Omental fat pad (tissue), 4 donors: Measurements from ENCODE around the gene RMI1. TPM values are rescaled to one million over a fixed set of nuclear protein-coding genes. Genes with fewer than 3 reads are reported as not detected.

Experiments
- ATAC-seq: fragments of 150-250 bp; one replicate; pipeline ENCODE4 v1.9.1; 2016; ENCODE audit warnings: mild to moderate bottlenecking, moderate library complexity; ENCODE audit not compliant: low FRiP score
- DNase-seq: peaks from one replicate; pipeline ENCODE4 v3.0.0-alpha.2; 2019; ENCODE audit warnings: low spot score
- total RNA-seq, 4 donors: library from RNA; depleted of rRNA; stranded (reverse); fragments of >200 nt; gene quantifications; one replicate each; pipeline ENCODE4 v1.1.0, GENCODE V29; 2016
- TF ChIP-seq, protein P1 (sequence below), 3 donors: fragments of 450-650 bp; IDR thresholded peaks; one replicate each; pipeline ENCODE4 v1.5.1; 2016 to 2017; ENCODE audit warnings: antibody characterized with exemption in 3 of 3, mild to moderate bottlenecking in 3 of 3, moderate library complexity in 2 of 3

RMI1 gene
- total RNA-seq, 4 donors from 2014 or later, result 2.0 to 8.0 (median 2.3) TPM

DNA sequence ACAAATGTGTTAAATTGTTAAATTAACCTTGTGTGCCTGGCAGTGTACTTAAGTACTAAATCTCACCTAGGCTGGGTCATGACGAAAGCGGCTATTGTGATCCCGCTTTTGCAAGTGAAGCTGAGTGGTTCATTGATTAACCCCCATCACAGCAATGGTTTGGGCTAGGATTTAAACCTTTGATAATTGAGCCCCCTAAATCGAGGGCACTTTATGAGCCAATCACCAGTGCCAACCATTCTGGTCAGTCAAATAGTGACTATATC is 23.4 kb upstream of the RMI1 start:
- ATAC-seq (no peak), DNase-seq (no peak)
- TF ChIP-seq, protein P1, sequence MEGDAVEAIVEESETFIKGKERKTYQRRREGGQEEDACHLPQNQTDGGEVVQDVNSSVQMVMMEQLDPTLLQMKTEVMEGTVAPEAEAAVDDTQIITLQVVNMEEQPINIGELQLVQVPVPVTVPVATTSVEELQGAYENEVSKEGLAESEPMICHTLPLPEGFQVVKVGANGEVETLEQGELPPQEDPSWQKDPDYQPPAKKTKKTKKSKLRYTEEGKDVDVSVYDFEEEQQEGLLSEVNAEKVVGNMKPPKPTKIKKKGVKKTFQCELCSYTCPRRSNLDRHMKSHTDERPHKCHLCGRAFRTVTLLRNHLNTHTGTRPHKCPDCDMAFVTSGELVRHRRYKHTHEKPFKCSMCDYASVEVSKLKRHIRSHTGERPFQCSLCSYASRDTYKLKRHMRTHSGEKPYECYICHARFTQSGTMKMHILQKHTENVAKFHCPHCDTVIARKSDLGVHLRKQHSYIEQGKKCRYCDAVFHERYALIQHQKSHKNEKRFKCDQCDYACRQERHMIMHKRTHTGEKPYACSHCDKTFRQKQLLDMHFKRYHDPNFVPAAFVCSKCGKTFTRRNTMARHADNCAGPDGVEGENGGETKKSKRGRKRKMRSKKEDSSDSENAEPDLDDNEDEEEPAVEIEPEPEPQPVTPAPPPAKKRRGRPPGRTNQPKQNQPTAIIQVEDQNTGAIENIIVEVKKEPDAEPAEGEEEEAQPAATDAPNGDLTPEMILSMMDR (IDR thresholded peaks at IDR 0.05), result no peak

DNA sequence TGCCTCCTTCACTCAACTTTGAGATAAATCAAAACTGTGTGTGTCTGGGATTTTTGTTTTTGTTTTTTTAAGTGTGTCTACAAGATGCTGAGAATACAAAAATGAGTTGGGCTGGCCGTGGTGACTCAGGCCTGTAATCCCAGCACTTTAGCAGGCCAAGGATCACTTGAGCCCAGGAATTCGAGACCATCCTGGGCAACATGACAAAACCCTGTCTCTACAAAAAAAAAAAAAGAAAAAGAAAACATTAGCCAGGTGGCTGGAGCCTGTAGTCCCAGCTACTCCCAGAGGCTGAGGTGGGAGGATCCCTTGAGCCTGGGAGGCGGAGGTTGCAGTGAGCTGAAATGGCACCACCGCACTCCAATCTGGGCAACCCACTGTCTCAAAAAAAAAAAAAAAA is 21.5 kb upstream of the RMI1 start:
- DNase-seq (no peak), ATAC-seq (no peak)
- TF ChIP-seq, protein P1 (IDR thresholded peaks at IDR 0.05), result no peak

DNA sequence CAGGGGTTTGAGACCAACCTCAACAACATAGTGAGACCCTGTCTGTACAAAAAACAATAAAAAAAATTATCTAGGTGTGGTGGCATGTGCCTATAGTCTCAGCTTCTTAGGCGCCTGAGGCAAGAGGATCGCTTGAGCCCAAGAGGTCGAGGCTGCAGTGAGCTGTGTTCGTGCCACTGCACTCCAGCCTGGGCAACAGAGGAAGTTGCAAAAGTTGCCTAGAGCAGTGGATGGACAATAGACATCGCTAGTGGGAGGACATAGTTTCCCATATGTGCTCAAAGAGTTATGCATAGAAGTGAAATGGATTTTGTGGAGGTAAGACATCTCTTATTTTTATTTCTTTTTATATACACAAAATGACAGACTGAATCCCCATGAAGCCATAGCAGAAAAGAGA is 19.6 kb upstream of the RMI1 start:
- DNase-seq, result no peak
- TF ChIP-seq, protein P1 (IDR thresholded peaks at IDR 0.05), result no peak
- no peak for ATAC-seq

DNA sequence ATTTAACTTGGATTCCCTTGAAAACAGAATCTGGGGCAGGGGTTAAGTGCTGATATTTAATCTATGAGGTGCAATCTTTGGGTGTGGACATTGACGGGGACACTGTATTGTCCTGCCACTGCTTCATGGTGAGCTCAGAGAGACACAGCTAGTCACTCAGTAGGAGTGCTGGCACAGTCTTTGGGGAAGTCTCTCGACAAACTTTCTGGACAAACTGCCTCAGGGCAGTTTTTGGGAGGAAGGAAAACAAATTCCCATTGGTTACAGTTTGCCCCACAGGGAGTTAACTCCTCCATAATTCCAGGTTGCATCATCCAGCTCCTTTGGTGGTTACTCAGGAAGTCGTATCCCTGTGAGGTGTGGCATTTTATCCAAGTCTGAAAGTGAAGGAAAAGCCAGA is 18.4 kb upstream of the RMI1 start:
- TF ChIP-seq, protein P1 (IDR thresholded peaks at IDR 0.05), result no peak
- no peak for ATAC-seq
- no peak for DNase-seq

DNA sequence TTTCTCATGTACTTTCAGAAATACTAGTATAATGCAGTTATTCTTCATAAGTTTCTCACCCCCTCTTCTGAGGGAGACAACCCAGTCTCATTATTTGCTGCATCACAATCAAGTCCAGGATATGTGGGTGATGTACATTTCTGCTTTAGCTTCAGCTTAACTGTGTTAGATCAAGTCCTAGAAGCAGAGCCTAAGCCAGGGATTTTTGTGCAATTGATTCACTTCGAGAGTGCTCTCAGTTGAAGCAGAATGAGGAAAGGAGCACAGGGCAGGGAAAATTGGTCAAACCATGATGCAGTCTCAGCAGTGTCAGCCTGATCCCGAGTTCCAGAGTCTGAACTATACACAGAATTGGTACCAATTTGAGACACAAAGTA is 15.6 kb upstream of the RMI1 start:
- ATAC-seq, result no peak
- TF ChIP-seq, protein P1 (IDR thresholded peaks at IDR 0.05), result no peak

DNA sequence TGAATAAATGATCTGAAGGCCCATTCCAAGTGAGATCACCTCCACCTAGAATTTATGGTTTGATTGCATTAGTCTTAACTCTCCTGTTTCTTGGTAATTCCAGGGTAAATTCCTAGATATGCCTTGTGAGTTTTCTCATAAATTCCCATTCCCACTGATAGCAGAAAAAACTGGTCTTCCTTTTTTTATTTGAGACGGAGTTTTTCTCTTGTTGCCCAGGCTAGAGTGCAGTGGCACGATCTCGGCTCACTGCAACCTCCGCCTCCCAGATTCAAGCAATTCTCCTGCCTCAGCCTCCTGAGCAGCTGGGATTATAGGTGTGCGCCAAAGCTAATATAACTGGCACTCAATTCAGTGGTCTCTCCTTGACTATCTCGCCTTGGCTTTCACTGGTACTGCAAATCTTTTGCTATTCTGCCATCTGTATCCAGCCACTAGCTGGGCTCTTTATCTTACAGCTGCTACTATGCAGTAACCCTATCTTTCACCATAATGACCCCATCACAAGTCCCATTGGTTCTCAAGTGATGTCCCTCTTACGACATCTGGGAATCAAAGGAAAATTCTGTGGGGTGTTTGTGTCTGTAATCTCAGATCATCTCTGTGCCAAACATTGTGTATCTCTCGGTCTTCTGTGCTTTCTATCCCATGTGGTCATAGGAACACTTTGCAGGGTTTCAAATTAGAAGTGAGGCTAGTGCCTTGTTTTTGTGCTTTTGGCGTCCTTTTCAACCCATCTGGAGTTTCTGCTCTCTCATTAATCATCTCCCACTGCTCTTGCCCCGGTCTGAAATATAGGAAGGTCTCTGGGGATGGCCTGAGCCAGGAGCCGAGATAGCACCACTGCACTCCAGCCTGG is 15.0 kb upstream of the RMI1 start:
- ATAC-seq, result no peak
- TF ChIP-seq, protein P1 (IDR thresholded peaks at IDR 0.05), result no peak
- DNase-seq, result no peak

More for the DNA sequence above, 15.6 kb upstream of the RMI1 start:
- DNase-seq, result no peak

DNA sequence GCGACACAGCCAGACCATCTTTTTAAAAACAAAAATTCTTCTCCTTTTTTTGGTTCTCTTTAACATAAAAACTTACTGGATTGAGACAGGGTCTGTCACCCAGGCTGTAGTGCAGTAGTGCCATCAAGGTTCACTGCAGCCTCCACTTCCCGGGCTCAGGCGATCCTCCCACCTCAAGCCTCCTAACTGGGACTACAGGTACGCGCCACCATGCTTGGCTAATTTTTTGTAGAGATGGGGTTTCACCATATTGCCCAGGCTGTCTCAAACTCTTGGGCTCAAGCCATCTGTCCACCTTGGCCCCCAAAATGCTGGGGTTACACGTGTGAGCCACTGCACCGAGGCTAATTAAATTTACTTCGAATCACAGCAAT is 14.4 kb upstream of the RMI1 start:
- DNase-seq (no peak), ATAC-seq (no peak)
- TF ChIP-seq, protein P1 (IDR thresholded peaks at IDR 0.05), result no peak
